Measurements from ENCODE around the gene EPPIN. TPM values are rescaled to one million over a fixed set of nuclear protein-coding genes. Genes with fewer than 3 reads are reported as not detected.

Gene EPPIN
- total and polyA plus RNA-seq, 2 donors (not counting 1 experiment from before 2014, with no cell fraction given) = not detected

GRCh38 chr20:45508068-45508886 is 38.9 kb downstream of the EPPIN start:
- Histone ChIP-seq H3K4me2 (ENCODE audit: extremely low read depth, insufficient read depth, low read length) (no peak overlapping the region), H2AFZ (ENCODE audit: low read length) (no peak overlapping the region), H3K27ac (ENCODE audit: insufficient read depth, low read length) (no peak overlapping the region), H3K27me3 (ENCODE audit: control insufficient read depth, insufficient read depth, low read length) (no peaks in the 10 kb centered on the region), H3K9ac (ENCODE audit: insufficient read depth, low read length) (no peak overlapping the region), H3K4me3 (replicated peaks in 1 of 4; ENCODE audit: control extremely low read depth in 1 of 4, insufficient read depth in 1 of 4, low read depth in 3 of 4, low read length in 4 of 4) (no peak overlapping the region), H3K4me1 (ENCODE audit: control insufficient read depth, extremely low read depth, insufficient read depth, low read length) (no peaks in the 10 kb centered on the region), H3K9me3 (ENCODE audit: control insufficient read depth, insufficient read depth, low read depth, low read length) (no peaks in the 10 kb centered on the region), H3K36me3 (ENCODE audit: control insufficient read depth, insufficient read depth, low read length) (no peaks in the 10 kb centered on the region), H4K20me1 (ENCODE audit: control insufficient read depth, extremely low read depth, insufficient read depth, low read length) (no peaks in the 10 kb centered on the region), H3K79me2 (ENCODE audit: control insufficient read depth, insufficient read depth, low read length) (no peaks in the 10 kb centered on the region)
- TF ChIP-seq EZH2 (IDR thresholded peaks at IDR 0.05; ENCODE audit: low read length, missing control alignments) = no peak
- TF ChIP-seq, protein P1, sequence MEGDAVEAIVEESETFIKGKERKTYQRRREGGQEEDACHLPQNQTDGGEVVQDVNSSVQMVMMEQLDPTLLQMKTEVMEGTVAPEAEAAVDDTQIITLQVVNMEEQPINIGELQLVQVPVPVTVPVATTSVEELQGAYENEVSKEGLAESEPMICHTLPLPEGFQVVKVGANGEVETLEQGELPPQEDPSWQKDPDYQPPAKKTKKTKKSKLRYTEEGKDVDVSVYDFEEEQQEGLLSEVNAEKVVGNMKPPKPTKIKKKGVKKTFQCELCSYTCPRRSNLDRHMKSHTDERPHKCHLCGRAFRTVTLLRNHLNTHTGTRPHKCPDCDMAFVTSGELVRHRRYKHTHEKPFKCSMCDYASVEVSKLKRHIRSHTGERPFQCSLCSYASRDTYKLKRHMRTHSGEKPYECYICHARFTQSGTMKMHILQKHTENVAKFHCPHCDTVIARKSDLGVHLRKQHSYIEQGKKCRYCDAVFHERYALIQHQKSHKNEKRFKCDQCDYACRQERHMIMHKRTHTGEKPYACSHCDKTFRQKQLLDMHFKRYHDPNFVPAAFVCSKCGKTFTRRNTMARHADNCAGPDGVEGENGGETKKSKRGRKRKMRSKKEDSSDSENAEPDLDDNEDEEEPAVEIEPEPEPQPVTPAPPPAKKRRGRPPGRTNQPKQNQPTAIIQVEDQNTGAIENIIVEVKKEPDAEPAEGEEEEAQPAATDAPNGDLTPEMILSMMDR (conservative IDR thresholded peaks at IDR 0.05 in 1 of 2, IDR thresholded peaks at IDR 0.05 in 1 of 2; ENCODE audit: low read depth in 1 of 2, low read length in 2 of 2) = no peak
- DNase-seq (ENCODE audit: low read depth in 2 of 2) = no peak

- DNase-seq (ENCODE audit: low read depth in 2 of 2) = no peak
- H3K79me2 ChIP-seq (ENCODE audit: control insufficient read depth, insufficient read depth, low read length) = no peaks in the 10 kb centered on the region
- no peak for TF ChIP-seq EZH2 (IDR thresholded peaks at IDR 0.05; ENCODE audit: low read length, missing control alignments)
- TF ChIP-seq, protein P1 (conservative IDR thresholded peaks at IDR 0.05 in 1 of 2, IDR thresholded peaks at IDR 0.05 in 1 of 2; ENCODE audit: low read depth in 1 of 2, low read length in 2 of 2) = no peak
- H3K9me3 ChIP-seq (ENCODE audit: control insufficient read depth, insufficient read depth, low read depth, low read length) = no peaks in the 10 kb centered on the region
- no peaks in the 10 kb centered on the region for H3K27me3 ChIP-seq (ENCODE audit: control insufficient read depth, insufficient read depth, low read length)
- H3K36me3 ChIP-seq (ENCODE audit: control insufficient read depth, insufficient read depth, low read length) = no peaks in the 10 kb centered on the region
- no peak overlapping the region for H3K4me3 ChIP-seq (replicated peaks in 1 of 4; ENCODE audit: control extremely low read depth in 1 of 4, insufficient read depth in 1 of 4, low read depth in 3 of 4, low read length in 4 of 4)
- H4K20me1 ChIP-seq (ENCODE audit: control insufficient read depth, extremely low read depth, insufficient read depth, low read length) = no peaks in the 10 kb centered on the region
- no peaks in the 10 kb centered on the region for H3K4me1 ChIP-seq (ENCODE audit: control insufficient read depth, extremely low read depth, insufficient read depth, low read length)
- no peak overlapping the region for H3K27ac ChIP-seq (ENCODE audit: insufficient read depth, low read length)
- H2AFZ ChIP-seq (ENCODE audit: low read length) = no peak overlapping the region
- H3K9ac ChIP-seq (ENCODE audit: insufficient read depth, low read length) = no peak overlapping the region
- no peak overlapping the region for H3K4me2 ChIP-seq (ENCODE audit: extremely low read depth, insufficient read depth, low read length)
These were observed 40.0 kb downstream of the EPPIN start for GRCh38 chr20:45507011-45507820.

DNA sequence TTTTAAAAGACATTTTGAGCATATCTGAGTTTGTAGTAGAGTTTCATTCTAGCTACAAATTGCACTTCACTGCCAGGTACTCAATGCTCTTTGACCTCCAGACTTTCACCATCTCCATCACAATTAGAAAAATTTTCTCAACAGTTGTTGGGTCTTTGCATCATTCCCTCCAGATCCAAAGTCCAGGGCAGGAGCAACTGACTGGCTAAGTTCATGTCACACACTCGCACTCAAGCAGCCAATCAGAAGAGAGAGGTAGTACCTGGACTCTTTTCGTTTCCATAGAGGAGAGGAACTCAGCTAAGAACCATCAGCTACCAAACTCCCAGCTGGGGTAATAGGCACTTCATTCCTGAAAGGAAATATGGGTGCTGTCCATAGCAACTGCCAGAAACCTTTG is 40.8 kb downstream of the EPPIN start:
- H3K9me3 ChIP-seq (ENCODE audit: control insufficient read depth, insufficient read depth, low read depth, low read length) = no peaks in the 10 kb centered on the region
- no peak overlapping the region for H3K27ac ChIP-seq (ENCODE audit: insufficient read depth, low read length)
- H3K27me3 ChIP-seq (ENCODE audit: control insufficient read depth, insufficient read depth, low read length) = no peaks in the 10 kb centered on the region
- H3K36me3 ChIP-seq (ENCODE audit: control insufficient read depth, insufficient read depth, low read length) = no peaks in the 10 kb centered on the region
- no peak for DNase-seq (ENCODE audit: low read depth in 2 of 2)
- no peak overlapping the region for H3K4me2 ChIP-seq (ENCODE audit: extremely low read depth, insufficient read depth, low read length)
- no peaks in the 10 kb centered on the region for H4K20me1 ChIP-seq (ENCODE audit: control insufficient read depth, extremely low read depth, insufficient read depth, low read length)
- TF ChIP-seq EZH2 (IDR thresholded peaks at IDR 0.05; ENCODE audit: low read length, missing control alignments) = no peak
- TF ChIP-seq, protein P1 (conservative IDR thresholded peaks at IDR 0.05 in 1 of 2, IDR thresholded peaks at IDR 0.05 in 1 of 2; ENCODE audit: low read depth in 1 of 2, low read length in 2 of 2) = no peak
- H2AFZ ChIP-seq (ENCODE audit: low read length) = no peak overlapping the region
- no peak overlapping the region for H3K4me3 ChIP-seq (replicated peaks in 1 of 4; ENCODE audit: control extremely low read depth in 1 of 4, insufficient read depth in 1 of 4, low read depth in 3 of 4, low read length in 4 of 4)
- H3K79me2 ChIP-seq (ENCODE audit: control insufficient read depth, insufficient read depth, low read length) = no peaks in the 10 kb centered on the region
- H3K9ac ChIP-seq (ENCODE audit: insufficient read depth, low read length) = no peak overlapping the region
- H3K4me1 ChIP-seq (ENCODE audit: control insufficient read depth, extremely low read depth, insufficient read depth, low read length) = no peaks in the 10 kb centered on the region

Data from fibroblast of lung (primary cell).